ENCODE results near the gene MRGPRX2.

Gene MRGPRX2

DNA sequence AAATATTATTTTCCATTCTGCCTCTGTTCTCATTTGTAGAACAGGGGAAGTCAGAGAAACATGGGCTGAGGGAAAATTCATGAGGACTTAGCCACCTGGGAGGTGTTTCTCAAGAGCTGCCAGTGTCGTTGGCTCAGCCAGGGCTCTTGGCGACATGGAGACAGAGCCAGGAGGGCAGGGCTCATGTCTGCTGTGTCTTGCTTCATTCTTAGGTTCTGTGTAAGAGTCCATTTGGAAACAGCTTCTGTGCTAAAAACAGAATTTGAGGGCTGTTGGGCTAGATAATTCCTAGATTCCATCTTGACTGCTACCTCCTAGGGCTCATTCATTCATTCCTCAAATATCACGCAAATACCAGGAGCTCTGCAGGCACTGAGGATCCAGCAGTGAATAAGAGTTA lies 15.1 kb upstream of the MRGPRX2 start:
- no peak for DNase-seq (ENCODE audit: low spot score)

DNA sequence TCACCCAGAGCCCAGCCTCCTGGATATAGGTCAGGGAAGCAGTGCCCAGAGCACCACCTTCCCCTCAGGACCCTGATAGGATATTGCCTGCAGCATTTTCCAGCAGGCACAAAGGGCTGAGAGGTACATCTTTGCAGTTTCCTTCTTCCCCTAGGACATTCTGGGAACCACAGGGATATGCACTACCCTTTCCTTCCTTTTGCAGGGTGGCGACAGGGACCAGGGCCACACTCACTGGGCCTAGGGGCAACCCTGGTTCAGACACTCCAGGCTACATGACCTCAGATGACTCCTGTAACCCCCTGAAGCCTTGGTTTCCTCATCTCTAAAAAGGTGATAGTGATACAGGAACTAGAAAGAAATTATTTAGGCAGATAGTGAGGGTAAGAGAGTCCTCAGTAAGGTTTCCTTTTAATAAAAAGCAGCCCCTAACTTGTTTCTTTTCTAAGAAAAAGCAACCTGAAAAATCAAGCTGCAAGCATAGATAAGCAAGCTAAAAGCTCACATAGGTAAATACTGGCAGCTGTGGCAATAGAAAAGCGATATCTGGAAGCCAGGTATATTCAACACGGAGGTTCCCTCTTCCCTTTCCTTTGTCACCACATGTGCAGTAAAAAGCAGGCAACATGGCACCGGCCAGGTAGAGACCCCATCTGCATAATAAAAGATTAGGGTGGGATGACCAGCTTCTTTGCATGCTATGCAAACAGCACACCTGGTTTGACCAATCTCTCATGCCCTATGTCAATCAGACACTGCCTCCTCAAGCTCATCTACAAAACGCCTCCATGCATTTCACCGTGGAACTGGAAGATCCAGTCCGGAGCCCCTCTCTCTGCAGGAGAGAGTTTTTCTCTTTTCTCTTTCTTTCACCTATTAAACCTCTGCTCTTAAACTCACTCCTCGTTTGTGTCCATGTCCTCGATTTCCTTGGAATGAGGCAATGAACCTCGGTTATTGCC lies 13.2 kb upstream of the MRGPRX2 start:
- no peak for DNase-seq (ENCODE audit: low spot score)

DNA sequence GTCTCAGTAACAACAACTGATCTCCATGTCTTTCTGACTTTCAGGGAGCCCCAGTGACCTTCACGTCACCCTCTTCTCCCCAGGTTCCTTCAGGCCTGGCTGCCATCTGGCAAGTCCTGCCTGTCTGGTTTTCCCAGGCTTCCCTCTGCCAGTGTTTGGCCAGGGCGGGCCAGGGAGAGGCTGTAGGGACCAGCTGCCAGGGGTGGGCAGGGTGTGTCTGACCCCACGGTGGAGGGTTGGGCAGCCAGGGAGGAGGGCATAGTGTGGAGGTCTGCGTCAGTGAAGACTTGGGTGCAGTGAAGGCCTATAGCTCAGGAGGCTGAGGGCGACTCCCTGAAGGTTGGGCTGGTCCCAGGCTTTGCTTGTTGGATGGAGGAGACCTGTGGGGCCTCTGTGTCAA lies 11.9 kb upstream of the MRGPRX2 start:
- no peak for DNase-seq (ENCODE audit: low spot score)

DNA sequence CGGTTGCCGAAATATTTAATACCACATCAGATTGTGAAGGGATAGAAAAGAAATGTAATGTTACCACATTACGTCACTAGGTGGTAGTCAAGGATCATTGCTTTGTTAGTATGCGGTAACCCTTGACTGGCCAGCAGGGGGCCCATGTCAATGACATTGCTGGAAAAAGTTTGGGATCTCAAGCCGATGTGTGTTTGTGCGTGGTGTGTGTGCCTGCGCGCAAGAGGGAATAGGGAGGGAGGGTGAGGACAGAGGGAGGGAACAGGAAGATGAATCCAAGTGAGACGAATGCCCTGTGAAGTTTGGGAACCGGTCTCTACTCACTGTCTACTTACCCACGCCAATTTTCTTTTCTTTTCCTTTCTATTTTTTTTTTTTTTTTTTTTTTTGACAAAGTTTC lies 10.7 kb upstream of the MRGPRX2 start:
- peak; percentile 84 for DNase-seq (ENCODE audit: low spot score)

DNA sequence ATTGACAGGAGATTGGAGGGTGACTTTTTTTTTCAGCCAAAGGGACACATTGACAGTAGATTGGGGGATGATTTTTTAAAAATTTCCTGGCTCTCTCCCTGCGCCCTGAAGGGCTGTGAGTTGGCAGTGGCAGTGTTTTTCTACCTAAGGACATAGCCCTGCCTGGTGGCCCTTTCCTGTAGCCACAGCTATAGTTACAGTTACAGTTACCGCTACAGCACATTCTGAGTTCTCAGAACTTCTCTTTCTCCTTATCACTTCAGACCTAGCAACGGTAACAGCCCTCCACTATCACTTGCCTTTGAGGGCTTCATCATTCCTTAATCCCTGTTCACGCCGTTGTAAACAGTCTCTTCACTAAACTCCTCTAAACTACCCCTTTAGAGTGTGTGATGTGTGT lies 684 bp downstream of the MRGPRX2 start:
- DNase-seq (ENCODE audit: low spot score): no peak

DNA sequence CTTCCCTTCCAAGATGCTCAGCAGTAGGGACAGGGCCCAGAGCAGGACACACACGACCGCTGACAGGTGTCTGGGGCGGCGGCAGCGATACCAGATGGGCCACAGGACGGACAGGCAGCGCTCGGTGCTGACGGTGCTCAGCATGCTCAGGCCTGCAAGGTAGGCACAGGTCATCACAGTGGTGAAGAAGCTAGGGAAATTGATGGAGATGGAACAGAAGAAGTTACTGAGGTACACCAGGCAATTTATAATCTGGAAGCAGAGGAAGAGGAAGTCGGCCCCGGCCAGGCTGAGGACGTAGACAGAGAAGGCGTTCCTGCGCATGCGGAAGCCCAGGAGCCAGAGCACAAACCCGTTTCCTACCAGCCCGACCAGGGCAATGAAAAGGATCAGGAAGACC lies 4.6 kb downstream of the MRGPRX2 start:
- DNase-seq (ENCODE audit: low spot score): no peak

DNA sequence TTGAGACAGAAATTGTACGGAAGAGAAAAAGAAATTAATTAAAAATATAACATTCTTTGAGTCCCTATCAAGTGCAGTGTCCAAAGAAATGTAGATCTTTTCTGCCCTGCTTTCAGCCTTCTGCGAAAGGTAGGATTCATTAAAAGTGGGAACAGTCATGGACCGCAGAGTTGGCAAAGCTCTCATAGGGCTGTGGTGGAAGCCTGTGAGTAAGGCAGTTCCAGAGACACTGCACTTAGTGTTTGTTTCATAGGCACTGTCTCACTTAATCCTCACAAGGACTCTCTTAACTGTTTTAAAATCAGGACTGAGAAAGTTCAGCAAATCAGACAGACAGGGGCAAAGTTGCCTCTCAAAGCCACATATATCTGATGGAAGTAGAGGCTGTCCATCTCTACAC lies 5.5 kb downstream of the MRGPRX2 start:
- no peak for DNase-seq (ENCODE audit: low spot score)

DNA sequence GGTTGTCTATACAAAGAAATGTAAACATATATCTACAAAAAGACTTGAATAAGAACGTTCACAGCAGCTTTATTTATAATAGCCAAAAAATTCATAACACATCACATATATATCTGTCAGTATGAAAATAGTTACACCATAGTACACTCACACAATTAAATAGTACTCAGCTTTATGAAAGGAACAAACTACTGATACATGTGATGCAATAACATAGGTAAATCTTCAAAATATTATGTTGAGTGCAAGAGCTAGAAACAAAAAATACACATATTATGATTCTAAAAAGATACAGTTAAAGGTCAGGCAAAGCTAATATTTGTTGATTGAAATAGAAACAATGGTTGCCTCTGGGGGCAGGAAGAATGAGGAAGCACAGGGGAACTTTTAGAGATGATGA lies 6.6 kb downstream of the MRGPRX2 start:
- DNase-seq (ENCODE audit: low spot score): no peak

DNA sequence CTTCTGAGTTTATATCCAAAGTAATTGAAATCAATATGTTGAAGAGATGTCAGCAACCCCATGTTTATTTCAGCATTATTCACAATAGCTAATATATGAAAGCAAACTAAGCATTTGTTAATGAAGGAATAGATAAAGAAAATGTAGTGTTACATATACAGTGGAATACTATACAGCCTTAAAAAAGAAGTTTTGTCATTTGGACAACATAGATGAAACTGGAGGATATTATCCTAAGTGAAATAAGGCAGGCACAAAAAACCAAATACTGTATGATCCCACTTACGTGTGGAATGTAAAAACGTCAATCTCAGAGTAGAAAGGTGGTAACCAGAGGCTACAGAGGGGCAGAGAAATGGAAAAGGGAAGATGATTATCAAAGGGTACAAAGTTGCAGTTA lies 10.2 kb downstream of the MRGPRX2 start:
- DNase-seq (ENCODE audit: low spot score): no peak

DNA sequence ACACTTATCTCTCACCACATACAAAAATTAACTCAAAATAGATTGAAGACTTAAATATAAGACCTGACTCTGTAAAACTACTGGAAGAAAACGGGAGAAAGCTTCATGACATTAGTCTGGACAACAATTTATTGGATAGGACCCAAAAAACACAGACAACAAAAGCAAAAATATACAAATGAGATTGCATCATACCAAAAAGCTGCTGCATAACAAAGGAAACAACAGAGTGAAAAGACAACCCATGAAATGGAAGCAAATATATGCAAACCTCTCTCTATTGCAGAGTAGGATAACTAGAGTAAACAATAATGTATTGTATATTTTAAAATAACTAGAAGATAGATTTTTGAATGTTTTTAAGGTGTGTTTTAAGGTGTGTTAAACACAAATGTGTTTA lies 11.2 kb downstream of the MRGPRX2 start:
- DNase-seq (ENCODE audit: low spot score): no peak

DNA sequence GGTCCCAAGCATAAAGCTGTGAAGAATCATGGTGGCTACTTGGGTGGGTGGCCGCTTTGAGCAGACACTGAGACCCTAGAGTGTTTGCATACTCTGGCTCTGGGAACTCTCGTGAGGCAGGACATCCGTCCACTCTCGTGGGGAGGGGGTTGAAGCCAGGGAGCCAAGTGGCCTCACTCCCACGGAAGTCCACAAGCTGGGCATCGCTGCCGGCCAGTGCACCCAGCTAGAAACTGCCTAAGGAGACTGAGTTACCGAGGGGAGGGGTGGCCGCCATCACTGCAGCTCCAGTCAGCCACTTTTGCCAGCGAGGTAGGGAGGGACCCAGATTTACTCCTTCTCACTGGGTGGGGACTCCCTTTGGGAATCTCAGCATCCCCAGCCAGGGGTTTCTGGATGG lies 20.5 kb downstream of the MRGPRX2 start:
- DNase-seq (ENCODE audit: low spot score): no peak

DNA sequence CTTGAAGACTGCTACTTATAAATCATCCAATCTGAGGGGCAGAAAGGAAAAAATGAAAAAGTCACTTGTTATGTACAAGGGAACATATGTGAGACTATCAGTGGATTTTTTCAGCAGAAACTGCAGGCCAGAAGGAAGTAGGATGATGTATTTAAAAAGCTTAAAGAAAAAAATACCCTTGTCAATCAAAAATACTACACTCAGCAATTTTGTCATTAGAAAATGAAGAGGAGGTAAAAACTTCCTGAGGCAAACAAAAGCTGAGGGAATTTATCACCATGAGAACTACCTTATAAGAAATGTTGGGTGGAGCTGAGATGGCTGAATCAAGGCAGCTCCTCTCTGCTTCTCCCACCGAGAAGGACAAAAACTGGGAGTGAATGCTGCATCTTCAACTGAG lies 21.1 kb downstream of the MRGPRX2 start:
- no peak for DNase-seq (ENCODE audit: low spot score)

DNA sequence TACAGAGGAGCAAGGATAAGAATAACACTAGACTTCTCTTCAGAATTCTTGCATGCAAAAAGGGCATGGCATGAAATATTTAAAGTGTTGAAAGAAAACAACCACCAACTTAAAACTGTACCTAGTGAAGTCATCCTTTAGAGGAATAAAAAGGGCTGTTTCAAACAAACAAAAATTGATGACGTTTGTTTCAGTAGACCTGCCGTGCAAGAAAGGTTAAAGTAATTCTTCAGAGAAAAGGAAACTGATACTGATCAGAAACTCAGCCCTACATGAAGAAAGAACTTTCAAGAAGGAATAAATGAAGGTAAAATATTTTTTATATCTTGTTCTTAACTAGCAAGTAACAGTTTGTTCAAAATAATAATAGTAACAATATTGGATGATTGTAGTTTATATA lies 27.5 kb downstream of the MRGPRX2 start:
- DNase-seq (ENCODE audit: low spot score): no peak

DNA sequence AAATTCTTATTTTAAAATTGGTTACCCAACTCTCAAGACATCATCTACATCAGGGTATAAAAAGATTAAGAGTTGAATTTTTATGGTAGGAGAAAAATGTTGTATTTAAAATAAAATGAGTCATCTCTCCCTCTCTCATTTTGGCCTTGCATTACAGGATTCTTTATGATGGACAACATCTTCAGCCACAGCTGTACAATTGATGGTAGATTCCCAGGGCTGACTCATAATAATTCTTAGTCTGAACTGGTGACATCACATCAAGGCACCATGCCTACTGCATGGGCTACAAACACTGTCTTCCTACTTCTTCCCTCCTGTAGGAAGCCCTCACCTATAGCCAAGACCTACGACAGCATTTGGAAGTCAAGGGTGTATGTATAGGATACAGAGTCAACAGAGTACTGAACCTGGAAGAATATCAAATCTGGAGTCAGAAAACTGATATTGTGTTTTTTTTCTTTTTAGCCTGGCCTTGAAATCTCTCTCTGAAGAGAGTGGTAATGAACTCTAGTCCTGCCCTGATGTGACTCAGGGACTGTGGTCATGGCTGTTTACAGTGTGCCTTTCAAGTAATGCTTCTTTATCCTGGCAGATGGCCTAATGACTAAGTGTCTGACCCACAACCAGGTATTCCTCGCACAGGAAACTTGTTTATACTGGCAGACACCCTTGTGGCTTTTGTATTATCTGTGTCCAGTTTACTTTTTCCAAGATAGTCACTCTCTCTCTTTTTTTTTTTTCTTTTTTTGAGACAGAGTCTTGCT lies 32.5 kb downstream of the MRGPRX2 start:
- DNase-seq (ENCODE audit: low spot score): no peak

DNA sequence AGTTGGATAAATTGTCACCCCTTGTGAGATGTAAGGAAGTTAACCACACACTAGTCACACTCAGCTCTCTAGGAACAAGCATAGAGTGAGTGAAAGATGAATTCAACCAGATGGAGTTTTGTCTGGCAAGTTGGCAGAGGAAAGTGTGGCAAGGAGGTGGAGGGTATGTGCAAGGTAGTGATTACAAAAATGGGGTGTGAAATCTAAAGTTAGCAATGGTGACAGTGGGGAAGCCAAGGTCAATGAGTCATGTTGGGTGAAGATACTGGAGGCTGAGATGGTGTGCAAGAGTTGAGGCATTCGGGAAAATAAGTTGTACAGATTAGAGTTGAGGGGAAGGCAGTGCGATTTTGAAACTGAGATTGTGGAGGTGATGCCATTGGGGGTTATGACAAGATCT lies 33.7 kb downstream of the MRGPRX2 start:
- DNase-seq (ENCODE audit: low spot score): no peak

DNA sequence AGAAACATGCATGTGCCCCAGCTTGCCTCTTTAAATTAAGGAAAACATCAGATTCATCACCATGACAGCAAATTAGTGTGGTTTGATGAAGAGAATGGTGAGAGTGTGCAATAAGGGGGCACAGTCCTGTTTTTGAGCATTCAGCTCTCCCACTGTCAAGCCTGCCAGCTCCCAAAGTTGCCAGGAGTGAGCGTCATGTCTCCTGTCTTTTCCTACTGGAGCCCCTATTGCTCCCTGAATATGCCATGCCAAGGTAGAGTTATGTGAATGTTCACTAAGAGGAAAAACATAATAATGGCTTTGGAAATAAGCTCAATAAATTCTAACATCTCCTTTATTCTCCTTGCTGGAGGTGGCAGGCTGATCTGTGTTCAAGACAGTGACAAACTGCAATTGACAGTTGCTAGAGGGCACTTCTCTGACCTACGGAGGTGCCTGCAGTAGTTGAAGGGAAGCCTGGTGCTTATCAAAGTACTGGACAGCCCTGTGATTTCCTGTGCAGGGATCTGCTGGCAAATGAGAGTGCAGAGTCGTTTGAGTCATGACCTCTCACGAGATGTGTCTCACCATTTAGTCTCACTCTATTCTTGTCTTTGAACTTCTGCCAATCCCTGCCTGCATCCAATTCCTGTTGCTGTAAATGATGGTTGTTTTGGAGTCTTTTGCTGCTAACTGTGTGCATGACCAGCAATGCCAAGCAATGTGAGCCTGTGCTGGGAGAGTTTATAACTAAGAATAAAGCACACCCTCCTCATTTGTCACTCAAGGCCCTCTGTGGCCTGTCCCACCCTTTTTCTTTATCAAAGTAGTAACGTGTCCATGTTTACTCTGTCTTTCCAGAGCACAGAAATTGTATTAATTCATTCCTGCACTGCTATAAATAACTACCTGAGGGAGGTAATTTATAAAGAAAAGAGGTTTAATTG lies 34.8 kb downstream of the MRGPRX2 start:
- no peak for DNase-seq (ENCODE audit: low spot score)

DNA sequence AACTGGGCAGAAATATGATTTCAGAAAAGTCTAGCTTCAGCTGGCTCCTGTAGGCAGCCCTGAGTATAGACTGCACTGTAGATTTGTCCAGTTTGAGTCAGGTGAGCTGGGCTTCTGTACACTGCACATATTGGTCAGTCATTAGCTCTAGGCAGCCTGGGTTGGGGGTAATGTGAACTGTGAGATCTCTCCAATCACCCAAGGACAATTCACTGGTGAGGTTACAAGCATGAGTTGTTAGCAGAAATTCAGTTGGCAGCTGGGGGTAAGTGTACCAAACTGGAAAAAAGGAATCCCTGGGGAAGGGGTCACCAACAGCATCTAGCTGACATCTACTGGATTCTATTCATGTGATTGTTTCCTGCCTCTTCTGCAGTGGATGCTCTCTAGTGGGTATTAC lies 39.7 kb downstream of the MRGPRX2 start:
- DNase-seq (ENCODE audit: low spot score): no peak

DNA sequence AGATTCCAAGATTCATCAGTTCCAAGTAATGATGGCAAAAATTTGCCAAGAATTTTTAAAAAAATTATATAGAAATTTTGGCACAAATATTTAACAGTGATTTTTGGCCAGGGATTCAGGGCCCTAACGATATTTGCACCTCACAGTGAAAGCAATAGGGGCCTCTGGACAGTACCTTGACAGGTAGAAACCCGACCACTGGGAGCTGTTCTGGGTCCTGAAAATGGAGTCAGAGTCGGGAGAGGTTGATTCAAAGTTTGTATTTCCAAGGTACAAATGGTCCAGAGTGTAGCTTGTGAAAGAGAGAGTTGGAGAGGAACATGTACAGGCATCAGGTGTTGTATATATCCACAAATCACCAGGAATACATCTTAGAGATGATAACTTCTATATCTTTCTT lies 41.6 kb downstream of the MRGPRX2 start:
- peak; percentile 2 for DNase-seq (ENCODE audit: low spot score)

DNA sequence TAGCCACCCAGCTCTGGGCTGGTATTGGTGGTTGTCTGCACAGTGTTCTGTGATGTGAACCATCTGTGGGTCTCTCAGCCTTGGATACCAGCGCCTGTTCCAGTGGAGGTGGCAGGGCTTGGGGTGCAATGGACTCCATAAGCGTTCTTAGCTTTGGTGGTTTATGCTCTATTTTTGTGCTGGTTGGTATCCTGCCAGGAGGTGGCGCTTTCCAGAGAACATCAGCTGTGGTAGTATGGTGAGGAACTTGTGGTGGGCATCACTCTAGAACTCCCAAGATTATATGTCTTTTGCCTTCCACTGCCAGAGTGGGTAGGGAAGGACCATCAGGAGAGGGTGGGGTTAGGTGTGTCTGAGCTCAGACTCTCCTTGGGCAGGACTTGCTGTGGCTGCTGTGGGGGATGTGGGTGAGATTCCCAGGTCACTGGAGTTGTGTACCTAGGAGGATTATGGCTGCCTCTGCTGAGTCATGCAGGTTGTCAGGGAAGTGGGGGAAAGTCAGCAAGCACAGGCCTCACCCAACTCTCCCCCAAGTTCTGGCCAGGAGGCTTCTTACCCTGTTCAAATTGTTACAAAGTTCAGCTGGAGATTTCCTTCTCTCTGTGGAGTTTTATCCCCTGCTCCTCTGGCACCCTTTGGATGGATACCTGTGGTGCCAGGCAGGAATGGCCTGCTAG lies 47.2 kb downstream of the MRGPRX2 start:
- DNase-seq (ENCODE audit: low spot score): peak; percentile 34

DNA sequence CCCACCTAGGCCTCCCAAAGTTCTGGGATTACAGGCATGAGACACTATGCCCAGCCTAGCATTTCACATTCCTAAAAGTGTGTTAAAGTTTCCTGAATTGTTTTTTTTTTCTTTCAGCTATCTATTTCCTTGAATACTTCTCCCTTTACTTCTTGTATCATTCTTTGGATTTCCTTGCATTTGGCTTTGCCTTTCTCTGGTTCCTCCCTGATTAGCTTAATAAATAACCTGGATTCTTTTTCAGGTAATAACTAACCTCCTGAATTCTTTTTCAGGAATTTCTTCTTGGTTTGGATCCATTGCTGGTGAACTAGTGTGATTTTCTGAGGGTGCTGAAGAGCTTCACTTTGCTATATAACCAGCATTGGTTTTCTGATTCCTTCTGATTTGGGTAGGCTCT lies 47.9 kb downstream of the MRGPRX2 start:
- no peak for DNase-seq (ENCODE audit: low spot score)
